Fibroblast of the aortic adventitia (primary cell): ENCODE measurements around the gene GSTA5. TPM values are rescaled to one million over a fixed set of nuclear protein-coding genes. Genes with fewer than 3 reads are reported as not detected.
"Not testable (repeated sequence)": the region's sequence is repeated elsewhere in the genome, so short reads cannot be mapped to it uniquely, and the experiment has no call there.

ENCODE experiments used
- DNase-seq: peaks from one replicate; pipeline ENCODE4 v3.0.0-alpha.2; 2010; ENCODE audit warnings: low read depth
- H3K4me3 ChIP-seq: 2 replicates; pipeline ENCODE4 v1.5.1; 2011; ENCODE audit warnings: low read depth, mild to moderate bottlenecking, control low read depth, low read length, moderate library complexity
- CTCF ChIP-seq: IDR thresholded peaks from 2 replicates; pipeline ENCODE4 v1.5.1; 2011; ENCODE audit warnings: mild to moderate bottlenecking, low read length, control low read depth, inconsistent platforms; ENCODE audit not compliant: insufficient read depth
- total RNA-seq: library from RNA; depleted of rRNA; stranded (reverse); fragments of >200 nt; gene quantifications from 2 replicates; pipeline ENCODE4 v1.2.3, GENCODE V29; 2012; ENCODE audit warnings: low replicate concordance

Gene GSTA5
- total RNA-seq, 1 donor = not detected

GRCh38 chr6:52829046-52829817 is 11.4 kb downstream of the GSTA5 start:
- no peak for DNase-seq
- H3K4me3 ChIP-seq = no peak overlapping the region
- TF ChIP-seq CTCF = no peak

GRCh38 chr6:52828621-52829020 is 12.0 kb downstream of the GSTA5 start:
- H3K4me3 ChIP-seq, DNase-seq: not testable (repeated sequence)

GRCh38 chr6:52827073-52827783 is 13.4 kb downstream of the GSTA5 start:
- not testable (repeated sequence) for H3K4me3 ChIP-seq, DNase-seq

GRCh38 chr6:52826513-52826912 is 14.1 kb downstream of the GSTA5 start:
- TF ChIP-seq CTCF = no peak
- H3K4me3 ChIP-seq = no peak overlapping the region
- no peak for DNase-seq

- not testable (repeated sequence) for H3K4me3 ChIP-seq, DNase-seq
Measured at GRCh38 chr6:52825900-52826459, 14.6 kb downstream of the GSTA5 start.

- DNase-seq, H3K4me3 ChIP-seq: not testable (repeated sequence)
Measured at GRCh38 chr6:52825270-52825793, 15.3 kb downstream of the GSTA5 start.

GRCh38 chr6:52821842-52822241 is 18.8 kb downstream of the GSTA5 start:
- TF ChIP-seq CTCF = no peak
- H3K4me3 ChIP-seq = no peak overlapping the region

GRCh38 chr6:52820198-52820597 is 20.4 kb downstream of the GSTA5 start:
- DNase-seq = peak; percentile 56
- no peak for TF ChIP-seq CTCF
- no peak overlapping the region for H3K4me3 ChIP-seq

More at GRCh38 chr6:52821842-52822241, 18.8 kb downstream of the GSTA5 start:
- DNase-seq = no peak
